NCI-H2081 treated with DMSO at 0.1 percent for 48 hours (cell line): ENCODE results near the gene TP73.

Experiments
- DNase-seq: peaks from one replicate; lab custom pipeline; 2025; lab: John Stamatoyannopoulos, UW

The TP73 gene

DNA sequence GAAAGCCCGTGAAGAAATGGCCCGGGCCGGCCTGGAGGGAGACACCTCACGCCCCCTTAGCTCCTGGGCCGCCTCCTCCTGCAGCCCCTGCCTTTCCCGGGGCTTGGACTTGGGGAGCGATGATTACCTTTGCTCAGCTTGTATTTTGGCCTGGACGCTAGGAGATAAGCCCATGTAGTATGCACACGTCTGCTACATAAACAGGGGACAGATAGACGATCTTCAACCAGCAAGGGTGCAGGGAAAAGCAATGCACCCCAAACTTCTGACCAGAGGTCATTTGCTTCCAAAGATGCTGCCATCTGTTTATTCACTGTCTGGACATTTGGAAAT, 936 bp downstream of the TP73 start:
- DNase-seq: no peak

DNA sequence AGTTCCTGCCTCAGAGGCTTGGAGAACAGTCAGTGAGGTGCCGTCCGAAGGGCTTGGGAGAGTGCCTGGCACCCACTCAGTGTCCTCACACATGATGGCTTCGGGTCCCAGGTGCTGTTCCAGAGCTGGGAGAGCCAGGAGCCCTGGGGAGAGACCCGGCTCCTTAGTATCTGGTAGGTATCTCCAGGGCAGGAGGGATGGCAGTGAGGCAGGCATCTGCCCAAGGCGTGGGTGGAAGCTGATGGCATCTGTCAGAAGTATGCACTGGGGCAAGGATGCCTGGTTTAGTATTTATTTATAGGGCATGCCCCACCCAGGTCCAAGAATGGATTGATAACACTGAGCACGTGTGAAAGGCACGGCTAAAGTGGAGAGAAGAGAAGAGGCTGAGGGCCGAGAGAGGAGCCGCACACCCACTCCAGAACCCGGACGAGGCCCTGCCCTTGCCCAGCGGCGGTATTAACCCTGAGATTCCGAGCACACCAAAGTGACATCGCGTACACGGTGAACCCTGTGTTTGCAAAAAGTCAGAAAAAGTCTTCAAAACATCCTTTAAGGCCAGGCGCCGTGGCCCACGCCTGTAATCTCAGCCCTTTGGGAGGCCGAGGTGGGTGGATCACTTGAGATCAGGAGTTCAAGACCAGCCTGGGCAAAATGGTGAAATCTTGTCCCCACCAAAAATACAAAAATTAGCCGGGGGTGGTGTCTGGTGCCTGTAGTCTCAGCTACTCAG, 2.4 kb downstream of the TP73 start:
- no peak for DNase-seq

DNA sequence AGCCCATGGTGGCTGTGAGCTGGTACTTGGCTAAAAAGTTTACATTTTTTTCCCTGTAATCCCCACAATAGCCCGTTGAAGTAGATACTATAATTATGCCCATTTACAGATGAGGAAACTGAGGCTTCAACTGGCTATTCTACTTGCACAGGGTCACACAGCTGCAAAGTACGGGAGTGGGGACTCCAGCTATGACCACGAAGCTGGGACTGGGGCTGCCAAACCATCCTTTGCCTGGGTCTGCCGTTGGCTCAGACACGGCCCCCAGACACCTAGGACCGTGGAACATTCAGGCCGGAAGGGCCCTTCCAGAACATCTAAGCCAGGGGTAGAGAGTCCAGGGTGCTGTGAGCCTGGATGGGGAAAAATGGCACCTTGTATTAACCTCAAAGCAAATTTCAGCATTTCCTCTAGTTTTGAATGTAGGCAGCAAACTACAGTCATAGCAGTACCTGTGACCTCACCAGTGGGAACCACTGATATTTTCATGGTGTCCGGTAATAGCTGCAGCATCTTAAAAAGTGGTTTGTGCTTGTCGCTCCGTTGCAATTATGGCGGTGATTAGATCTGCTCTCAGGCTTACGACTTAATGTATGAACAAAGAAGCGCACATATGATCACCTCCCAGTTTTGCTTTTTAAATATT, 4.3 kb downstream of the TP73 start:
- DNase-seq: no peak

- DNase-seq: no peak
These were observed 4.8 kb downstream of the TP73 start for GRCh38 chr1:3657096-3657475.

DNA sequence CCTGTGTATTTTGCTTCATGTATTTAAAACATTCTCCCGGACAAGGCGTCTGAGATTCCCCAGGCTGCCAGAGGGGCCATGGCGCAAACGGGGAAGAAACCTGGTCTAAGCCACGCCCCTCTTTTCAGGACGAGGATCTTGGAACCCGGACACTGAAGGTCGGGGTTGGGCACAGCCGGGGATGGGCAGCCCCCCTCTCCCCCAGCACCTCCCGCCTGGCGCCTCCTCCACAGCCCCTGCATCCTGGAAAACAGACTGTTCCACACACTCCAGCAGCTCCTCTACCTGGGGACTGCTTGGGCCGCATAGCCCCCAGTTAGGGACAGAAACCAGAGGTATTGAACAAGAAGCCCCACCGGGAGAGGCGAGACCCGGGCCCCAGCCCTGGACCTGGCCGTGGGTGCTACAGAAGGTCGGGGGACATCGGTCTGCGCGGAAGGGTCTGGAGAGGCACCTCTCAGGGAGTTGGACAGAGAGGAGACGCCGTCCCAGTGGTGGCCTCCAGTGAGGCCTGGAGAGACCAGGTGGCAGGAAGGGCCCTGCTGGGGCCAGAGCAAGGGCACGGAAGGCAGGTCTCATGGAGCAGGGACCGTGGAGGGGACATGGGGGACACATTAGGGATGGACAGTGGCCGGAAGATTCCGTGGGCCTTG, 5.4 kb downstream of the TP73 start:
- DNase-seq: no peak

- no peak for DNase-seq
These were observed 5.9 kb downstream of the TP73 start for GRCh38 chr1:3658231-3658615.

DNA sequence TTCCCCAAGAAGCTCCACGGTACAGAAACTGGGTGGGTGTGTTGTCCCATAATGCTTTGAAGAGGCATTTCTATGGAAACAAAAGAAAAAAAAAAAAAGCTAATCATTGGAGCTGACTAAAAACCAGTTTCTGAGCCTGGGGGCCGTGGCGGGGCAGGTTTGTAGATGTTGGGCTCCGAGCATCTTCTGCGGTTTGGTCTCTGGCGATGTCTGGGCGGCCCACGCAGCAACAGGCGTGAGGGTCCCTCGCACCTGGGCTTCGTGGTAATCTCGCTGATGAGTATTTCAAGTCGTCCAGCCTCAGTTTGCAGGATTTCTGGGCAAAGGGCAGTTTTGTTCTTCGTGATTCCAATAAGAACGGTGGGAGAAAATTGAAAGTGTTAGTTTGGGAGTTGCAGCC, 6.8 kb downstream of the TP73 start:
- DNase-seq: no peak

- no peak for DNase-seq
These were observed 8.4 kb downstream of the TP73 start for GRCh38 chr1:3660704-3661103.

- no peak for DNase-seq
These were observed 9.3 kb downstream of the TP73 start for GRCh38 chr1:3661631-3662030.

DNA sequence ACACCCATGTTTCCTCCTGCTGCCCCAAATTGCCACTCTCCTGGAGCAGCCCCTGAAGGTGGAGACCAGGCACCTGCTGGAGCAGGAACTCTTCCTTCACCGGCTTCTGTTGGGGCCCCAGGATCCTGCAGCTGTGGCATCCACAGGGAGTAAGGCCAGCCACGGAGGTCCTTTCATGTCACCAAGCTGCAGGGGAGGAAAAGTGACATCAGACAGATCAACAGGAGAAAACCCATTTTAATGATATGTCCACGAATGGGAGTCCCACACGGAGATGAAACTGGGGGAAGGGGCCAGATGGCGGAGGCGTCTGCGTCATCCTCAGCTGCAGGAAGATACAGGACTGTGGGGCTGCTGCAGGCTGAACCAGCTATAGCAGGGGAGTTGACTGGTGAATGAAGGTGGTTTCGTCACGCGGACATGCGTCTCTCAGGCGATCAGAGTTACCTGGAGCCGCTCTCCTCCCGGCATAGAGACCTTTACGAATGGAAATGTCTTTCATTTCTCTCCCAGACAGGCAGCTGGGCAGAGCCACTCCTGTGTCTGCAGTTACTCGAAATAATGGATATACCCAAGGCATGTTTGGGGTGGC, 9.9 kb downstream of the TP73 start:
- no peak for DNase-seq

DNA sequence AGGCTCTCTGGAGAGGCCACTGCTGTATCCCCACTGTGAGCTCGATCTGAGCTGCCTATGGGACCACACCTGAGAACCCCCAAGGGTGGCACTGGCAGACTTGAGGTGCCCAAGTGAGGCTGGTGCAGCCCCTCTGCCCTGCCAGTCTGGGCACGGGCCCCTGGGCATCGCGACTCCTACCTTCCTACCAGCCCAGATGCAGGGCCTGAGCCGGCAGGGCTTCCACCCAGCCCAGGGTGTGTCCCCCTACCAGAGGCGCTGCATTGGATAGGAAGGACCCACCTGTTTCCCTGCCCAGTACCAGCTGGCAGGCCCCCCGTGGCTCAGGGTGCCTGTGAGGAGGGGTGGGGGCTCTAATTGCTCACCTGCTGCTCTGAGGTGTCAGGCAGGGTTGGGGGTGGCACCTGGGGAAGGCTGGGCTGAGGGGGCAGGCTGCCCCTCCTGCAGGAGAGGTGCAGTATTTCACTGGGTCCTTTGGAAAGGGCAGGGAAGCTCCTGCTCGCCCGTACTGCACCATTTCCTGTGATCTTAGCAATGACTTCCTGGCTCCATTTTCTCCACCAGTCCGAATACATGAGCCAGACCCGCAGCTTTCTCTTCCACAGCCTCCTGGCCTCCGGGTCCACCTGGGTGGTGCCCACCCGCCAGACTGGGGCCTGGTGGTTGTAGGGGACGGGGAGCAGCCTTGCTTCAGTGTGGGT, 11.8 kb downstream of the TP73 start:
- no peak for DNase-seq

- DNase-seq: no peak
These were observed 12.5 kb downstream of the TP73 start for GRCh38 chr1:3664700-3665375.

DNA sequence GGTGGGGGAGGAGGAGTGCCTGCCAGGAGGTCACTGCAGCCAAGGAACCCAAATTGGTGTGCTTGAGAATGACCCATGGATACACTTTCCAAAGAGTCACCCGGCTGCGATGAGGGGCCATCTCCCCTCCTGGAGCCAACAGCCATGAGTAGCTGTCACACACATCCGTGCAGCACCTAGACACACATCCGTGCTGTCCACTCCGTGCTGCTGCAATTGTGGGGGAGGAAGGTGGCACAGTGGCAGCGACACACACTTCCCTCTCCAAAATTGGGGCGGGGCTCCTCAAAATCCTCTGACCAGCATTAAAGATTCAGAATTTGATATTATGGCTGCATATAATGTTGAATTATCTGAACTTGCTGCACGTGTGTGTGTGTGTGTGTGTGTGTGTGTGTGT, 15.8 kb downstream of the TP73 start:
- DNase-seq: no peak

- peak; percentile 27 for DNase-seq
These were observed 16.4 kb downstream of the TP73 start for GRCh38 chr1:3668585-3669300.

DNA sequence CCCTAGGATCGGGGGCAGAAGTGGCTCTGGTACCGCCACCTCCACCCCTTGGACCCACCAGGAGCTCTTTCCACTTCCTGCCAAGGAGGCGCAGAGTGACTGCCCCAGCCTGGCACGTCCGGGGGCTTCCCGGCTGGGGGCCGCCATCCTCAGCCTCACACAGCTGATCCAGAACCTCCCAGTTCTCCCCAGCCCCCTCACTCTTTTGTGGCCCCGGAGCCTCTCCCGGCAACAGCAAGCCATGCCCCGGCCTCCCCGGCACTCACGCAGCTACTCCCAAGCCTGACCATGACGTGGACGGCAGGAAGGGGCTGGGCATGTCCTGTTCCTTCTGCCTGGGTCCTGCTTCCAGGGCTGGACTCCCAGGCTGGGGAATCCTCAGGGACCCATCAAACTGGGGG, 17.1 kb downstream of the TP73 start:
- no peak for DNase-seq

DNA sequence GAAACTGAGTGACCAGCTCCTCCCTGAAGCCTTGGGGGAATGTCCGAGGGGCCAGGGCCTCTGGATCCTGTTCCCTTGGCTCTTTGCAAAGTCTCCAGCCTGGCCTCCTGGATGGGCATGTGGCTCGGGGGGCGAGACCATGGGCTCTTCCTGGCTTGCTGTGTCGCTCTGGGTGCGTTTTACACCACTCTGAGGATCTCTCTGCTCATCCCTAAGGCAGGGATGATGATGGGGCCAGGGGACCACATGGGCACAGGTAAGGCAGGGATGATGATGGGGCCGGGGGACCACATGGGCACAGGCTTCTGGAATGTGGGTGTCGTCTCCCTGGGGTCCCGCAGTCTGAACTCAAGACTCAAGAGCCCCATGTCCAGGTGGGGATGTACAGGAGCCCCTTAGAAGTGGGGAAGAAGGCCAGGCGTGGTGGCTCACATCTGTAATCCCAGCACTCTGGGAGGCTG, 17.7 kb downstream of the TP73 start:
- DNase-seq: no peak

DNA sequence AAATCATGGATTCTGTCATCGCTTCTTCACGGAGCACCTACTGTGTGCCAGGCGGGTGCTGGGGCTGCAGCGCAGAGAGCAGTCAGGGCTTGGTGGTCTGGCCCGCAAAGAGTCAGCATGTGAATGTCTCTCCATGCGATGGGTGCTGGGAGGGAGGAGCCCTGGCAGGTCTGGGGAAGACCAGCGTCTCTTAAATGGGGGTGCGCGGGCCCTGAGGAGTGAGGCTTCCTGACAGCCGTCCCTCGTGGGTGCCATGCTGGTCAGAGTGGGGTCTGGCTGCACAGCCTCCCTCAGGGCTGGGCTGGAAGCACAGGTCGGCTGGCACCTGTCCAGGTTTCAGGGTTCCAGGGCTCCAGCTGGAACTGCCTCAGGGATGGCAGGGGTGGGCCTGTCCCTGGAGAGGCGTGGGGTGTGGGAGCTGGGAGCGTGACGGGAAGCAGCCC, 18.5 kb downstream of the TP73 start:
- DNase-seq: no peak

- DNase-seq: no peak
These were observed 19.3 kb downstream of the TP73 start for GRCh38 chr1:3671371-3672180.

DNA sequence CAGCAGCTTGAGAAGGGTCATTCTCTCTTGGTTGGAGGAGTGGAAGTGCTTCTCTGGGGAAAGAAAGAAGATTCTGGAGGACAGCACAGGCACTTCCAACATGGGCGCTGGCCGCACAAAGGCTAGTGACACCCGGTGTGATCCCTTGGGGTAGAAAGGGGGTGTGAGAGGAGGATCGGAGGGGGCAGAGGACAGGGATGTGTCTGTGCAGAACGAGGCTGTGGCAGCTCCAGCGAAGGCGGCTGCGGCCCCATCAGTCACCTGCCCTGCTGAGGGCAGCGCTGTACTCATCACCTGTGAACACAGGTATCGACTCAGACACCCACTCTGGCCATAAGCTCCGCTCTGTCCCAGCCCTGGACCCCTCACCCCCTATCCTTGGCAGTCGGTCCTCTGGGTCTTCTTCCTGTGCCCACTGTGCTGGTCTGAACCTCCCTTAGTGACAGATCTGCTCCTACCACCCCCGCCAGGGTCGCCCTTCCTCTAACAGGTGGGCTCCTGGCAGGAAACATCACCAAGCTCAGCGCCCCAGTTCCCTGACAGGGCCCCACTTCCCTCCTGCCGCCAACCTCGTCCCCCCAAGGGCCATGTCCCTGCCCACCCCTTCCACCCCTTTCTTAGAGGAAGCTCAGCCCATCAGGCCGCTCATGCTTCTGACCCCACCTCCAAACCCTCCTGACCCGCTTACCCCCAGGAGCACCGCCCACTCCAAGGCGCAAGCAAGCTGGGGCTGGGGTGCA, 20.1 kb downstream of the TP73 start:
- DNase-seq: no peak

- DNase-seq: no peak
These were observed 20.6 kb downstream of the TP73 start for GRCh38 chr1:3672971-3673361.
